Right lobe of liver (tissue), 6 donors: ENCODE results near the gene NATD1. TPM values are rescaled to one million over a fixed set of nuclear protein-coding genes. Genes with fewer than 3 reads are reported as not detected.

Experiments used
- ATAC-seq, 4 donors: fragments of 200-7000 bp; cut with Tn5 transposase; one replicate each; pipeline ENCODE4 v1.9.1; 2020; ENCODE audit warnings: mild to moderate bottlenecking in 4 of 4, moderate library complexity in 4 of 4
- DNase-seq, 3 donors: peaks; one replicate each; pipeline ENCODE4 v3.0.0-alpha.2; 2020
- H3K27ac ChIP-seq, 3 donors: fragments of 200-600 bp; one replicate each; pipeline ENCODE4 v1.8.0; 2022
- H3K27me3 ChIP-seq, 2 donors: fragments of 200-600 bp; one replicate each; pipeline ENCODE4 v1.8.0; 2022
- H3K36me3 ChIP-seq, 4 donors: fragments of 200-600 bp; sonication (generic) in 1 of 4; one replicate each; pipeline versions ENCODE4 v1.5.1 to v1.8.0; 2017 to 2022; ENCODE audit warnings: control low read depth in 1 of 4
- H3K4me1 ChIP-seq, 4 donors: fragments of 200-600 bp; sonication (generic) in 1 of 4; one replicate each; pipeline versions ENCODE4 v1.5.1 to v1.8.0; 2017 to 2022; ENCODE audit warnings: control low read depth in 1 of 4
- H3K4me3 ChIP-seq, 3 donors: fragments of 200-600 bp; one replicate each; pipeline ENCODE4 v1.8.0; 2022
- H3K9me3 ChIP-seq, 4 donors: fragments of 200-600 bp; sonication (generic) in 1 of 4; one replicate each; pipeline versions ENCODE4 v1.5.1 to v1.8.0; 2017 to 2022; ENCODE audit warnings: control low read depth in 1 of 4
- POLR2A ChIP-seq: fragments of 450-650 bp; IDR thresholded peaks from one replicate; pipeline ENCODE4 v1.6.1; 2017; ENCODE audit warnings: antibody characterized with exemption, mild to moderate bottlenecking
- WGBS: methylation state at CpG from one replicate; pipeline ENCODE4 v1.1.6; 2018; ENCODE audit warnings: low coverage, low lambda C conversion rate; ENCODE audit not compliant: insufficient coverage; ENCODE audit errors: missing lambda C conversion rate; 5-methylcytosine and 5-hydroxymethylcytosine counted together
- intact Hi-C, 2 donors: fragments of 100-400 bp; cut with DNase I; formaldehyde crosslinking; loops; one replicate each; pipeline versions ENCODE4 v1.11.2 to v1.14.1; 2022
- total RNA-seq, 6 experiments: library from RNA; depleted of rRNA in 2 of 6; stranded (reverse); fragments of >200 nt in 2 of 6; fragmentation: NEBNext Ultra II Directional in 3 of 6; extraction: Animal tissue kit (Norgen Biotek cat#: 25700) in 3 of 6; gene quantifications; one replicate each; pipeline versions ENCODE4 v1.1.0 to v1.2.4, GENCODE V29; 2016 to 2023
- TF ChIP-seq, protein P1 (sequence below), 4 donors: fragments of 200-600 bp in 3 of 4; fragments of 450-650 bp in 1 of 4; IDR thresholded peaks; one replicate each; pipeline versions ENCODE4 v1.5.1 to v1.8.0; 2016 to 2022; ENCODE audit warnings: antibody characterized with exemption in 4 of 4, mild to moderate bottlenecking in 2 of 4
- donor health status: DM: no; HTN: yes; CAD: no.
- donor health status: DM: no; HTN: no; CAD: no.
- donor health status: DM: no; HTN: no; CAD: no.
- donor health status: DM: no; HTN: yes; CAD: no.
- donor health status: DM: no; HTN: yes; CAD: no.

NATD1 gene
- total RNA-seq, 6 experiments from 2014 or later = 3.3 to 5.5 (median 4.7) TPM

- Histone ChIP-seq H3K4me3 (no peak overlapping the region), H3K27ac (no peak overlapping the region), H3K9me3 (no peaks in the 10 kb centered on the region), H3K36me3 (peaks cover 2 to 40% (median 17%) of the 10 kb centered on the region in 4 donors), H3K4me1 (no peaks in the 10 kb centered on the region), H3K27me3 (no peaks in the 10 kb centered on the region)
- TF ChIP-seq, protein P1, sequence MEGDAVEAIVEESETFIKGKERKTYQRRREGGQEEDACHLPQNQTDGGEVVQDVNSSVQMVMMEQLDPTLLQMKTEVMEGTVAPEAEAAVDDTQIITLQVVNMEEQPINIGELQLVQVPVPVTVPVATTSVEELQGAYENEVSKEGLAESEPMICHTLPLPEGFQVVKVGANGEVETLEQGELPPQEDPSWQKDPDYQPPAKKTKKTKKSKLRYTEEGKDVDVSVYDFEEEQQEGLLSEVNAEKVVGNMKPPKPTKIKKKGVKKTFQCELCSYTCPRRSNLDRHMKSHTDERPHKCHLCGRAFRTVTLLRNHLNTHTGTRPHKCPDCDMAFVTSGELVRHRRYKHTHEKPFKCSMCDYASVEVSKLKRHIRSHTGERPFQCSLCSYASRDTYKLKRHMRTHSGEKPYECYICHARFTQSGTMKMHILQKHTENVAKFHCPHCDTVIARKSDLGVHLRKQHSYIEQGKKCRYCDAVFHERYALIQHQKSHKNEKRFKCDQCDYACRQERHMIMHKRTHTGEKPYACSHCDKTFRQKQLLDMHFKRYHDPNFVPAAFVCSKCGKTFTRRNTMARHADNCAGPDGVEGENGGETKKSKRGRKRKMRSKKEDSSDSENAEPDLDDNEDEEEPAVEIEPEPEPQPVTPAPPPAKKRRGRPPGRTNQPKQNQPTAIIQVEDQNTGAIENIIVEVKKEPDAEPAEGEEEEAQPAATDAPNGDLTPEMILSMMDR (IDR thresholded peaks at IDR 0.05) = no peak
- no peak for TF ChIP-seq POLR2A
- WGBS = 58% methylated on average over 10 of the region's 10 CpGs
- intact Hi-C loops = no loop called here
- ATAC-seq (no peak), DNase-seq (peak in 1 of 3 donors; percentile 22)
These were observed 43.9 kb upstream of the NATD1 start for GRCh38 chr17:21297026-21297520.

DNA sequence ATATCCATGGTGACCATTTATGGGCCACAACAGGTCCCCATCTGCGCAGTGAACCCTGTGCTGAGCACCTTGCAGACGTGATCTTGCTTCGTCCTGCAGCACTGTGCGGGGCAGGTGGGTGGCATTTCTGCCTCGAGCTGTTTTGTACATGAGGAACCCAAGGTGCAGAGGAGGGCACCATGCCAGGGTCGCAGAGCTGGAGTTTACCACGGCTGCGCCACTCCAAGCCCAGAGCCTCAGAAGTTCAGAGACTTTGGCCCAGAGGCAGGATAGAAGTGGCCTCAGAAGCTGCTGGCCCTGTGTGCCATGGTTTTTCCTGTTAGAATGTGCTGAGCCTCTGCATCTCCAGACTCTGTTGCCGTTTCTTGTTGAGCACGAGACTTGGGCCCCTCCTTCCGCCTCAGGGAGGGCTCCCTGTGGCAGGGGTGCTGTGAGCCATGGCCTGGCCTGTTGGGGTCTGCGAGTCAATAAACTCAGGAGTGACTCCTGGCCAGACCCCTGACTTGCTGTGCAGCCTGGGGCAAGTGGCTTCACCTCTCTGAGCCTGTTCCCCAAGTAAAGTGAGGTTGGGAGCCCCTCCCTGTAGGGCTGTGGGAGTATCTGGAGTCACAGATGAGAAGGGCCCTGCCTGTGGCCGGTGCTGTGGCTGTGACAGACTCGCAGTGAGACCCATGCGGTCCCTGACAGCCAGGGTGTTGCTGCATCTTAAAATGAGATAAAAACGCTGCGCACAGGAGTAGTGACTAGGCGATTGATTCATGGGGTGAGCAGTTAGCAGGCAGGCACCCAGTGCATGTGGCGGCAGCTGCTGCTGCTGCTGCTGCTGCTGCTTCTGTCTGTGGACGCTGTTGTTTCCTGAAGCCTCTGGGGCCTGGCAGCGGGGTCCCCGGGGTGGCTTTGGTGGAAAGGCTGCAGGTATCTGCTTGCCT lies 43.2 kb upstream of the NATD1 start:
- Histone ChIP-seq H3K27me3 (no peaks in the 10 kb centered on the region), H3K36me3 (peaks cover 2 to 33% (median 15%) of the 10 kb centered on the region in 4 donors), H3K9me3 (no peaks in the 10 kb centered on the region), H3K27ac (no peak overlapping the region), H3K4me1 (no peaks in the 10 kb centered on the region), H3K4me3 (no peak overlapping the region)
- DNase-seq (peak; percentile 36 to 78 (median 69)), ATAC-seq (peak in 3 of 4 donors; percentile 8 to 58 (median 13))
- TF ChIP-seq, protein P1 (IDR thresholded peaks at IDR 0.05) = no peak
- no peak for TF ChIP-seq POLR2A
- WGBS = 38% methylated on average over 12 of the region's 22 CpGs
- intact Hi-C loops = no loop called here

DNA sequence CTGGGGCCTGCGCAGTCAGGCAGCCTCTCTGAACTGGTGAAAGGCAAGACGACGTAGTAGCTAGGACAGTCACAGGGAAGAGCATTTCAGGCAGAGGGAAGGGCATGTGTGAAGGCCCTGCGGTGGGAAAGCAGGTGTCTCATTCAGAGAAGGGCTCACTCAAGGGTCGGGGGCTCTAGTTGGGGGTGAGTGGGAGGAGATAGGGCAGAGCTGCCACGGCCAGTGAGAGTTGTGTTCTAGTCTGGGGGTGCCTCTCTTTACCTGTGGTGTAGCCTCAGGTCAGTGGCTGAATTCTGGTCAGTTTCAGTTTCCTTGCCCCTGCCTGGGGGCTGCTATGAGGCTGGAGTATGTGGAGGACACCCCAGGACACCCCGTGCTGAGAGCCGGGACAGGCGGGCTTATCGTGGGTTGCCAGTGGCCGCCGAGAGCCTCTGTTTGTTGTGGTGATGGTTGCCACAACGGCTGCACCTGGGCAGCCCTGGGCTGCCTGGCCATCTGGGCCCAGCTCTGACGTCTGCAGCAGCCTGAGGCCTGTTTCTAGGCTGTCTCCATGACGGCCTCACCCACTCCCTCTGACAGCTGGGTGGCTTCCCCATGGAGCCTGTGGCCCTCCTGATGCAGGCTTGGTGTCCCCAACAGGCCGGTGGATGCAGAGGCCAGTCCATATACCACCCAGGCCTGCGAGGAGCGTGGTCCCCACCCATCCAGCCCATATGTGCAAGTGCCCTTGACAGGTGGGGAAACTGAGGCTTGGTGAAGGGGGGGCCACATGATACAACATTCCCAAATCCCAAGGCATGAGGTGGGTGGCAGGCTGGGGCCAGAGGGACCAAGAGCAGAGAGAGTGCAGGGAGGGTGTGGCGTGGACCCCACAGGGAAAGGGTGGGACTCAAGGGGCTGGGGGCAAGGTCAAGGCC lies 42.1 kb upstream of the NATD1 start:
- no peak overlapping the region for H3K4me3 ChIP-seq
- peak in 2 of 4 donors; percentile 15 to 28 for ATAC-seq
- intact Hi-C loops = no loop called here
- no peak overlapping the region for H3K27ac ChIP-seq
- TF ChIP-seq, protein P1 (IDR thresholded peaks at IDR 0.05) = no peak
- no peak for TF ChIP-seq POLR2A
- peaks cover 0 to 4% (median 0%) of the 10 kb centered on the region in 4 donors for H3K4me1 ChIP-seq
- no peaks in the 10 kb centered on the region for H3K27me3 ChIP-seq
- WGBS = 66% methylated on average over 16 of the region's 19 CpGs
- H3K36me3 ChIP-seq = peaks cover 0 to 23% (median 6%) of the 10 kb centered on the region in 4 donors
- DNase-seq = peak in 1 of 3 donors; percentile 29
- no peaks in the 10 kb centered on the region for H3K9me3 ChIP-seq

DNA sequence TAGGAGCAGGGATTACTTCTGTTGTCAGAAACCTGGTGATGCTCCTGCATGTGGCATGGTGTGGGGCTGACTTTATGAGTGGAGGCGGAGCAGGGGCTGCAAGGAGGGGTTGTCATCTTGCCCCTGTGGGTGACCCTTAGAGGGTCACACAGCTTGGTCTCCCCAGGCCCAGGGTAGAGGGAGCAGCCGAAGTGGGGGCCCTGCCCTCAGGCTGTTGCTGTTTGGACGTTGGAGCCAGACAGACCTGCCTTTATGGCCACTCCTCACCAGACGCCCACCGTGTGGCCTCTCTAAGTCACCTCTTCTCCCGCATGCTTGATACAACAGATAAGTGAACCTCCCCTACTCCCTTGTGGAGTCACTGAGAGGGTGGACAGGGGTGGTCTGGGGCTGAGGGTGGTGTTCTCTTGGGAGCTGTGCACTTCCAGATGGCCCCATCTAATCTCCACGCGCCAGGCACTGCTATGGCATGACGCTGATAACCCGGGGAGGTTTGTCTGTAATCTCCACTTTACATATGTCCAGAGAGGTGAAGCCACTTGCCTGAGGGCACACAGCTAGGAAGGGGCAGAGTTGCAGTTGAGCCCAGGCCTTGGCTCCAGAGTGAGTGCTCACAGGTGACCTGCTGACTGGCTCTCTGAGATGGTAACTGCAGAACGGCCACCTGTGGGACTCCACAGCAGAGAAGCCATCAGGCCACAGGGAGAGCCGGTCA lies 41.3 kb upstream of the NATD1 start:
- no peak for ATAC-seq
- peaks cover 0 to 12% (median 2%) of the 10 kb centered on the region in 4 donors for H3K4me1 ChIP-seq
- H3K4me3 ChIP-seq = no peak overlapping the region
- peaks cover 0 to 15% (median under 1%) of the 10 kb centered on the region in 4 donors for H3K36me3 ChIP-seq
- peak in 1 of 3 donors; percentile 29 for DNase-seq
- no peaks in the 10 kb centered on the region for H3K27me3 ChIP-seq
- no peak overlapping the region for H3K27ac ChIP-seq
- TF ChIP-seq, protein P1 (IDR thresholded peaks at IDR 0.05) = no peak
- TF ChIP-seq POLR2A = no peak
- 64% methylated on average over 11 of the region's 12 CpGs for WGBS
- intact Hi-C loops = no loop called here
- H3K9me3 ChIP-seq = no peaks in the 10 kb centered on the region
